BE2C (cell line): ENCODE measurements around the gene ACADM.
"Not testable (repeated sequence)": the region's sequence is repeated elsewhere in the genome, so short reads cannot be mapped to it uniquely, and the experiment has no call there.

Experiments
- DNase-seq: peaks from one replicate; pipeline ENCODE4 v3.0.0-alpha.2; 2020
- H3K27me3 ChIP-seq: fragments of 250-450 bp; sonication (Bioruptor Pico); 2 replicates; pipeline ENCODE4 v1.5.1; 2020; ENCODE audit warnings: mild to moderate bottlenecking
- H3K36me3 ChIP-seq: fragments of 250-450 bp; sonication (Bioruptor Pico); 2 replicates; pipeline ENCODE4 v1.5.1; 2020; ENCODE audit warnings: mild to moderate bottlenecking
- H3K4me1 ChIP-seq: fragments of 250-450 bp; sonication (Bioruptor Pico); 2 replicates; pipeline ENCODE4 v1.5.1; 2020
- H3K4me3 ChIP-seq: 2 replicates; pipeline ENCODE4 v1.5.1; 2011; ENCODE audit warnings: low read depth, low read length
- H3K9me3 ChIP-seq: fragments of 250-450 bp; sonication (Bioruptor Pico); 2 replicates; pipeline ENCODE4 v1.5.1; 2020
- TF ChIP-seq, protein P1 (sequence below): IDR thresholded peaks from 2 replicates; pipeline ENCODE4 v1.5.1; 2012; ENCODE audit warnings: mild to moderate bottlenecking, low read depth, low read length

Gene ACADM

DNA sequence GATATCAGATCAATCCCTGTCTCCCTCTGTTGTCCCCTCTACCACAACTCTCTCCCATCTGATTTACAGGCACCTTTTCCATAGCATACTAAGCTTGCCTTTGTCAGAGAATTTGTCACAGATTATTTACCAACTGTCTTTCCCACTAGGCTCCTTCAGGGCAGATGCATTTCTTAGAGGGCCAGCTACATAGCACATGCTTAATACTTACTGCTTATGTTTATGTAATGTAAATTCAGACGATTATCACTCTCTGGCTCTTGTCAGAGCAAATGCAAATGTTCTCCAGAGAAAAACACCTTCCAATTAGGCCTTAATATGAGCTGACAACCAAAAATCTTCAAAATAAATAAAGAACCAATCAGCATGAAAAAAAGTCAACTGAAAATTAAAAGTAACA, 46.3 kb downstream of the ACADM start:
- Histone ChIP-seq H3K4me1 (no peaks in the 10 kb centered on the region), H3K4me3 (no peak overlapping the region), H3K9me3 (no peaks in the 10 kb centered on the region), H3K36me3 (no peaks in the 10 kb centered on the region), H3K27me3 (no peaks in the 10 kb centered on the region)
- TF ChIP-seq, protein P1, sequence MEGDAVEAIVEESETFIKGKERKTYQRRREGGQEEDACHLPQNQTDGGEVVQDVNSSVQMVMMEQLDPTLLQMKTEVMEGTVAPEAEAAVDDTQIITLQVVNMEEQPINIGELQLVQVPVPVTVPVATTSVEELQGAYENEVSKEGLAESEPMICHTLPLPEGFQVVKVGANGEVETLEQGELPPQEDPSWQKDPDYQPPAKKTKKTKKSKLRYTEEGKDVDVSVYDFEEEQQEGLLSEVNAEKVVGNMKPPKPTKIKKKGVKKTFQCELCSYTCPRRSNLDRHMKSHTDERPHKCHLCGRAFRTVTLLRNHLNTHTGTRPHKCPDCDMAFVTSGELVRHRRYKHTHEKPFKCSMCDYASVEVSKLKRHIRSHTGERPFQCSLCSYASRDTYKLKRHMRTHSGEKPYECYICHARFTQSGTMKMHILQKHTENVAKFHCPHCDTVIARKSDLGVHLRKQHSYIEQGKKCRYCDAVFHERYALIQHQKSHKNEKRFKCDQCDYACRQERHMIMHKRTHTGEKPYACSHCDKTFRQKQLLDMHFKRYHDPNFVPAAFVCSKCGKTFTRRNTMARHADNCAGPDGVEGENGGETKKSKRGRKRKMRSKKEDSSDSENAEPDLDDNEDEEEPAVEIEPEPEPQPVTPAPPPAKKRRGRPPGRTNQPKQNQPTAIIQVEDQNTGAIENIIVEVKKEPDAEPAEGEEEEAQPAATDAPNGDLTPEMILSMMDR: no peak
- no peak for DNase-seq

DNA sequence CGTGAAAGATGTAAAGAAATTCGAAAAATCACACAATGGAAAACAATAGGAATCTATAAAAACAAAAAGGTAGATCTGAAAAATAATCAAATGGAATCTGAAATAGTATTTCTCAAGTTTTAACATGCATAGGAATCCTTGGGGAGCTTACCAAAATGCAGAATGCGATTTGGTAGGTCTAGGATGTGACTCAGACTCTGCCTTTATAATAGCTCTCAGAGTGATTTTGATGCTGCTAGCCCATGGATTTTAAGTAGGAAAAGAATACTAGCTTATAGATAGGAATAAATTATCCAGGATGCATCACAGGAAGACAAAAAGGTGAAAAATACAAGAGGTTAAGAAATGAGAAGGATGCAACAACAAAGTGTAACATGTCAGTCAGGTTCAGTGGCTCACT, 47.5 kb downstream of the ACADM start:
- DNase-seq: no peak
- Histone ChIP-seq H3K4me1 (no peaks in the 10 kb centered on the region), H3K9me3 (no peaks in the 10 kb centered on the region), H3K27me3 (no peaks in the 10 kb centered on the region), H3K36me3 (no peaks in the 10 kb centered on the region), H3K4me3 (no peak overlapping the region)
- TF ChIP-seq, protein P1: no peak

DNA sequence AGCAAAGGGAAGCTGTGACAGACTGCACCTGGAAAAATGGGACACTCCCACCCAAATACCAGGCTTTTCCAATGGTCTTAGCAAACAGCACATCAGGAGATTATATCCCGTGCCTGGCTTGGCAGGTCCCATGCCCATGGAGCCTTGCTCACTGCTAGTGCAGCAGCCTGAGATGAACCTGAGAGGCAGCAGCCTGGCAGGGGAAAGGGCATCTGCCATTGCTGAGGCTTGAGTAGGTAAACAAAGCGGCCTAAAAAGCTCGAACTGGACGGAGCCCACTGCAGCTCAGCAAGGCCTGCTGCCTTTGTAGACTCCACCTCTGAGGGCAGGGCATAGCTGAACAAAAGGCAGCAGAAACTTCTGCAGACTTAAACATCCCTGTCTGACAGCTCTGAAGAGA, 53.3 kb downstream of the ACADM start:
- H3K27me3 ChIP-seq, DNase-seq, H3K9me3 ChIP-seq, H3K4me1 ChIP-seq, H3K36me3 ChIP-seq, H3K4me3 ChIP-seq: not testable (repeated sequence)

DNA sequence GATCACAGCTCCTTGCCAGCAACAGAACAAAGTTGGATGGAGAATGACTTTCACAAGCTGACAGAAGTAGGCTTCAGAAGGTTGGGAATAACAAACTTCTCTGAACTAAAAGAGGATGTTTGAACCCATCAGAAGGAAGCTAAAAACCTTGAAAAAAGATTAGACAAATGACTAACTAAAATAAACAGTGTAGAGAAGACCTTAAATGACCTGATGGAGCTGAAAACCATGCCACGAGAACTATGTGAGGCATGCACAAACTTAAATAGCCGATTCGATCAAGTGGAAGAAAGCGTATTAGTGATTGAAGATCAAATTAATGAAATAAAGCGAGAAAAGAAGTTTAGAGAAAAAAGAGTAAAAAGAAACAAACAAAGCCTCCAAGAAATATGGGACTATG, 54.2 kb downstream of the ACADM start:
- not testable (repeated sequence) for H3K4me1 ChIP-seq, H3K27me3 ChIP-seq

DNA sequence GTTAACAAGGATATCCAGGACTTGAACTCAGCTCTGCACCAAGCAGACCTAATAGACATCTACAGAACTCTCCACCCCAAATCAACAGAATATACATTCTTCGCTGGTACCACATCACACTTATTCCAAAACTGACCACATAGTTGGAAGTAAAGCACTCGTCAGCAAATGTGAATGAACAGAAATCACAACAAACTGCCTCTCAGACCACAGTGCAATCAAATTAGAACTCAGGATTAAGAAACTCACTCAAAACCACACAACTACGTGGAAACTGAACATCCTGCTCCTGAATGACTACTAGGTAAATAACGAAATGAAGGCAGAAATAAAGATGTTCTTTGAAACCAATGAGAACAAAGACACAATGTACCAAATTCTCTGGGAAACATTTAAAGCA, 55.7 kb downstream of the ACADM start:
- not testable (repeated sequence) for H3K4me3 ChIP-seq

More for the DNA sequence above, 54.2 kb downstream of the ACADM start:
- not testable (repeated sequence) for H3K4me3 ChIP-seq, H3K9me3 ChIP-seq, DNase-seq, H3K36me3 ChIP-seq

DNA sequence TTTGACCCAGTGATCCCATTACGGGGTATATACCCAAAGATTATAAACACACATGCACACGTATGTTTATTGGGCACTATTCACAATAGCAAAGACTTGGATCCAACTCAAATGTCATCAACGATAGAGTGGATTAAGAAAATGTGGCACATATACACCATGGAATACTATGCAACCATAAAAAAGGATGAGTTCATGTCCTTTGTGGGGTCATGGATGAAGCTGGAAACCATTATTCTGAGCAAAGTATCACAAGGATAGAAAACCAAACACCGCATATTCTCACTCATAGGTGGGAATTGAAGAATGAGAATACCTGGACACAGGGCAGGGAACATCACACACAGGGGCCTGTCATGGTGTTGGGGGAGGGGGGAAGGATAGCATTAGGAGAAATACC, 59.4 kb downstream of the ACADM start:
- not testable (repeated sequence) for H3K9me3 ChIP-seq, H3K4me3 ChIP-seq, H3K4me1 ChIP-seq, H3K27me3 ChIP-seq, DNase-seq
- H3K36me3 ChIP-seq: peaks cover 15% of the 10 kb centered on the region

More for the DNA sequence above, 55.7 kb downstream of the ACADM start:
- not testable (repeated sequence) for H3K4me1 ChIP-seq, H3K36me3 ChIP-seq, H3K27me3 ChIP-seq, H3K9me3 ChIP-seq, DNase-seq

DNA sequence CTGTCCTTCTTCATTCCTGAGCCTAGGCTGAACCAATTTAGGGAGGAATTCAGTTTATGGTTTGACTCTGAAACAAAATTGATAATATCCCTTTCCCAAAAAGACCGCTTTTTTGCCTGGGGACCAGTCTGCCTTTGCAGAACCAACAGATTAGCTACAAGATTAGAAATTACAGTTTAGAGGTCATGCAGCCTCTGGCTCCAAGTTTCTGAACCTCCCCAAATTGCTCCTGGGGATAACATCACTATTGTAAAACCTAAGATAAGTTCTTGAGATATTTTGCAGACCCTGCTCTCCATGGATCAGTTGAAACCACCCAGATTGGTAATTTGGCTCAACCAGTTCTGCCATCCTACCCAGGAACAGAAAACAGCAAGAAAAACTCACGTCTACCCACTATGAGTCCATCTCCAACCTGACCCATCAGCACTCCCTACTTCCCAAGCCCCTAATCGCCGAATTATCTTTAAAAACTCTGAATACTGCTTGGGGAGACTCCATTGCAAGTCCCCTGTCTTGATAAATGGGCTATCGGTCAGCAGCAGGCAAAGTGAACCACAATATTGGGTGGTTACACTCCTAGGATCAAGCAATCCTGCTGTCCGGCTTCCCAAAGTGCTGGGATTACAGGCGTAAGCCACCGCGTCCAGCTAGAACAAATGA, 60.9 kb downstream of the ACADM start:
- TF ChIP-seq, protein P1: no peak
- H3K36me3 ChIP-seq: peaks cover 30% of the 10 kb centered on the region
- no peaks in the 10 kb centered on the region for H3K4me1 ChIP-seq
- peak overlapping the region; percentile 85 for H3K4me3 ChIP-seq
- H3K9me3 ChIP-seq: no peaks in the 10 kb centered on the region
- no peaks in the 10 kb centered on the region for H3K27me3 ChIP-seq
- DNase-seq: no peak

DNA sequence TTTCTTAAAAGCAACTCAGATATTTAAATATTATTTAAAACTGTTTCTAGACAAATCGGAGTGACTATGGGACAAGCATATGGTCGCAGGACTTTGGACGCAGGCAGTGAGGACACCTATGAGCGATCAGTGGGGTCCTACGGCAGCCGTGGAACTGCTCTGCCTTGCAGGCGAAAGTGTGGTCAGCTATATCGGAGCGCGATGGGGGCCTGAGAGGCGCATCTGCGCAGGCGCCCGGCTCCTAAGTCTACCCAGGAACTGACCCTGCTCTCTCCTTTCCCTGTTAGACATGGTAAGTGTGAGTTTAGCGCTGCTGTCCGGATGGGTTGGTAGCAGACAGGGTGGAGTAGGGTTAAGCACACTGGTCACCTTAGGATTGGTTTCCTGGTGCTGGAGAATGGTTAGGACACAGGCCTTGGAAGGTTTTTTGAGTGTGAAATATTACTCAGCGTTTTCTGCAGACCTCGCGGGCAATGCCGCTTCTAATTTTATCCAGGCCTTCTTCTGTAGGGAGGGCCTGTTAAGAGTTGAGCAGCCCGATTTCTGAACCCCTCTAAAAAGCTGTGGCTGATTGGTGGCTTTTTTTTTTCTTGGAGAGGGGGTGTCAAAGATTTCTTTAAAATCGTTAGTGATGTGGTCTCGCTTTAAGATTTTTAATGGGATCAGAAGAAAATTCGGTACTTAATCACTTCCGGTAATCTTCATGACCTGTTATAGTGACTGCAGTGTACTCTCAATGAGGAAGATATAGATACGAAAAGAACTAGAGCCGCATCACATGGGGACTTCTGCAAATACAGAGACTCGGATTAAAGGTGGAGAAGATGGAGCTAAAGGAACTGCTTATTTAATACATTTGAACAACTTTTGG, 61.7 kb downstream of the ACADM start, which contains the start of gene RABGGTB:
TSS of gene RABGGTB (plus strand) at position 274 of the 871 bp plus-strand sequence. CDS start at position 290, 16 bp downstream.
- Histone ChIP-seq H3K4me3 (peak within 1 kb of the TSS; percentile 85), H3K4me1 (no peaks in the 10 kb centered on the region), H3K9me3 (no peaks in the 10 kb centered on the region), H3K27me3 (no peaks in the 10 kb centered on the region), H3K36me3 (peaks cover 37% of the 10 kb centered on the region)
- peak; percentile 88 for DNase-seq
- TF ChIP-seq, protein P1: no peak
